ENCODE data around the gene SBF2.

- no peak for TF ChIP-seq CTCF (IDR thresholded peaks at IDR 0.05)
- TF ChIP-seq POLR2A (IDR thresholded peaks at IDR 0.05): no peak
Observed at GRCh38 chr11:10243896-10244575, 50.0 kb downstream of the SBF2 start.
